Esophagus squamous epithelium (tissue), 5 donors: Measurements from ENCODE around the gene TOGARAM2. TPM values are rescaled to one million over a fixed set of nuclear protein-coding genes. Genes with fewer than 3 reads are reported as not detected.

ENCODE experiments used
- DNase-seq: peaks from one replicate; lab custom pipeline; 2025; lab: John Stamatoyannopoulos, UW
- H3K27ac ChIP-seq, 4 donors: fragments of 200-600 bp; sonication (generic); one replicate each; pipeline ENCODE4 v1.5.1; 2016 to 2019; ENCODE audit warnings: mild to moderate bottlenecking in 1 of 4
- H3K27me3 ChIP-seq, 4 donors: fragments of 200-600 bp; sonication (generic); 1 replicate in 3 of 4; 2 replicates in 1 of 4; pipeline versions ENCODE4 v1.5.1 to v1.6.0; 2017 to 2021; ENCODE audit warnings: antibody characterized with exemption in 1 of 4
- H3K36me3 ChIP-seq, 3 donors: fragments of 200-600 bp; sonication (generic); one replicate each; pipeline ENCODE4 v1.5.1; 2016 to 2019
- H3K4me1 ChIP-seq, 3 donors: fragments of 200-600 bp; sonication (generic); one replicate each; pipeline ENCODE4 v1.5.1; 2017 to 2019
- H3K4me3 ChIP-seq, 4 donors: fragments of 200-600 bp; sonication (generic); 1 replicate in 3 of 4; 2 replicates in 1 of 4; pipeline ENCODE4 v1.5.1; 2016 to 2019; ENCODE audit warnings: mild to moderate bottlenecking in 2 of 4, moderate library complexity in 1 of 4
- H3K9me3 ChIP-seq, 3 donors: fragments of 200-600 bp; sonication (generic); one replicate each; pipeline ENCODE4 v1.5.1; 2016 to 2019
- POLR2A ChIP-seq, 4 donors: fragments of 450-650 bp; IDR thresholded peaks; one replicate each; pipeline ENCODE4 v1.6.1; 2017; ENCODE audit warnings: antibody characterized with exemption in 4 of 4, mild to moderate bottlenecking in 4 of 4, moderate library complexity in 3 of 4
- whole genome bisulfite sequencing, 2 donors: methylation state at CpG; one replicate each; pipeline ENCODE4 v1.1.5; 2018; 5-methylcytosine and 5-hydroxymethylcytosine counted together
- intact Hi-C: fragments of 100-400 bp; cut with DNase I; formaldehyde crosslinking; loops from one replicate; pipeline ENCODE4 v1.15.0; 2022
- total RNA-seq, 4 donors: library from RNA; depleted of rRNA; stranded (reverse); fragments of >200 nt; gene quantifications; one replicate each; pipeline ENCODE4 v1.1.0, GENCODE V29; 2016
- TF ChIP-seq, protein P1 (sequence below), 6 experiments: fragments of 450-650 bp in 4 of 6; fragments of 200-600 bp in 2 of 6; sonication (generic) in 2 of 6; IDR thresholded peaks; one replicate each; pipeline ENCODE4 v1.5.1; 2016 to 2019; ENCODE audit warnings: antibody characterized with exemption in 6 of 6, mild to moderate bottlenecking in 4 of 6, moderate library complexity in 4 of 6
- donor health status: DM: yes; HTN: yes; CAD: no.

TOGARAM2 gene
- total RNA-seq, 4 donors from 2014 or later = 0.03 to 0.76 (median 0.48) TPM; not detected in 1

GRCh38 chr2:29001806-29002205 lies 20.7 kb downstream of the TOGARAM2 start:
- no peak overlapping the region for H3K4me3 ChIP-seq
- intact Hi-C loops = no loop called here
- H3K27me3 ChIP-seq = no peaks in the 10 kb centered on the region
- TF ChIP-seq, protein P1, sequence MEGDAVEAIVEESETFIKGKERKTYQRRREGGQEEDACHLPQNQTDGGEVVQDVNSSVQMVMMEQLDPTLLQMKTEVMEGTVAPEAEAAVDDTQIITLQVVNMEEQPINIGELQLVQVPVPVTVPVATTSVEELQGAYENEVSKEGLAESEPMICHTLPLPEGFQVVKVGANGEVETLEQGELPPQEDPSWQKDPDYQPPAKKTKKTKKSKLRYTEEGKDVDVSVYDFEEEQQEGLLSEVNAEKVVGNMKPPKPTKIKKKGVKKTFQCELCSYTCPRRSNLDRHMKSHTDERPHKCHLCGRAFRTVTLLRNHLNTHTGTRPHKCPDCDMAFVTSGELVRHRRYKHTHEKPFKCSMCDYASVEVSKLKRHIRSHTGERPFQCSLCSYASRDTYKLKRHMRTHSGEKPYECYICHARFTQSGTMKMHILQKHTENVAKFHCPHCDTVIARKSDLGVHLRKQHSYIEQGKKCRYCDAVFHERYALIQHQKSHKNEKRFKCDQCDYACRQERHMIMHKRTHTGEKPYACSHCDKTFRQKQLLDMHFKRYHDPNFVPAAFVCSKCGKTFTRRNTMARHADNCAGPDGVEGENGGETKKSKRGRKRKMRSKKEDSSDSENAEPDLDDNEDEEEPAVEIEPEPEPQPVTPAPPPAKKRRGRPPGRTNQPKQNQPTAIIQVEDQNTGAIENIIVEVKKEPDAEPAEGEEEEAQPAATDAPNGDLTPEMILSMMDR (IDR thresholded peaks at IDR 0.05) = no peak
- no peak for TF ChIP-seq POLR2A (IDR thresholded peaks at IDR 0.05)
- 85 to 92% methylated on average over 2 to 4 of the region's 4 CpGs for WGBS, 2 donors
- H3K27ac ChIP-seq = no peak overlapping the region
- no peak for DNase-seq
- H3K9me3 ChIP-seq = no peaks in the 10 kb centered on the region
- no peaks in the 10 kb centered on the region for H3K4me1 ChIP-seq
- no peaks in the 10 kb centered on the region for H3K36me3 ChIP-seq

DNA sequence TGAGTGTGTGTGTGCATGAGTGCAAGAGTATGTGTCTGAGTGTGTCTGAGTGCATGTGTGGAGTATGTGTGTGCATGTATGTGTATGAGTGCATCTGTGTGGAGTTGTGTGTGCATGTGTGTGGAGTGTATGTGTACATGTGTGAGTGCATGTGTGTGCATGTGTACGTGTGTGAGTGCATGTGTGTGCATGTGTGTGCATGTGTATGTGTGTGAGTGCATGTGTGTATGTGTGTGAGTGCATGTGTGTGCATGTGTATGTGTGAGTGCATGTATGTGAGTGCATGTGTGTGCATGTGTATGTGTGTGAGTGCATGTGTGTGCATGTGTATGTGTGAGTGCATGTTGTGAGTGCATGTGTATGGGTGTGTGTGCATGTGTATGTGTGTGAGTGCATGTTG lies 23.7 kb downstream of the TOGARAM2 start:
- intact Hi-C loops = no loop called here
- Histone ChIP-seq H3K4me3 (no peak overlapping the region), H3K4me1 (no peaks in the 10 kb centered on the region), H3K27ac (no peak overlapping the region), H3K27me3 (no peaks in the 10 kb centered on the region), H3K36me3 (no peaks in the 10 kb centered on the region), H3K9me3 (no peaks in the 10 kb centered on the region)
- no peak for DNase-seq
- WGBS, 2 donors = 0 to 9% methylated on average over 1 of the region's 1 CpG
- no peak for TF ChIP-seq POLR2A (IDR thresholded peaks at IDR 0.05)
- TF ChIP-seq, protein P1 (IDR thresholded peaks at IDR 0.05) = no peak

DNA sequence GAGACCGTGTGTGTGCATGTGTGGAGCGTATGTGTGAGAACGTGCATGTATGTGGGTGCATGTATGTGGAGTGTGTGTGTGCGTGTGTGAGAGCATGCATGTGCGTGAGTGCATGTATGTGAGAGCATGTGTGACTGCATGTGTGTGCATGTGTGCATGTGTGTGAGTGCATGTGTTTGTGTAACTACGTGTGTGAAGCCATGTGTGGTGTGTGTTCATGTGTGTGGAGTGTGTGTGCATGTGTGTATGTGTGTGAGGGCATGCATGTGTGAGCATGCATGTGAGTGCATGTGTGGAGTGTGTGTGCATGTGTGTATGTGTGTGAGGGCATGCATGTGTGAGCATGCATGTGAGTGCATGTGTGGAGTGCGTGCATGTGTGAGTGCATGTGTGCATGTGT lies 24.2 kb downstream of the TOGARAM2 start:
- intact Hi-C loops = no loop called here

DNA sequence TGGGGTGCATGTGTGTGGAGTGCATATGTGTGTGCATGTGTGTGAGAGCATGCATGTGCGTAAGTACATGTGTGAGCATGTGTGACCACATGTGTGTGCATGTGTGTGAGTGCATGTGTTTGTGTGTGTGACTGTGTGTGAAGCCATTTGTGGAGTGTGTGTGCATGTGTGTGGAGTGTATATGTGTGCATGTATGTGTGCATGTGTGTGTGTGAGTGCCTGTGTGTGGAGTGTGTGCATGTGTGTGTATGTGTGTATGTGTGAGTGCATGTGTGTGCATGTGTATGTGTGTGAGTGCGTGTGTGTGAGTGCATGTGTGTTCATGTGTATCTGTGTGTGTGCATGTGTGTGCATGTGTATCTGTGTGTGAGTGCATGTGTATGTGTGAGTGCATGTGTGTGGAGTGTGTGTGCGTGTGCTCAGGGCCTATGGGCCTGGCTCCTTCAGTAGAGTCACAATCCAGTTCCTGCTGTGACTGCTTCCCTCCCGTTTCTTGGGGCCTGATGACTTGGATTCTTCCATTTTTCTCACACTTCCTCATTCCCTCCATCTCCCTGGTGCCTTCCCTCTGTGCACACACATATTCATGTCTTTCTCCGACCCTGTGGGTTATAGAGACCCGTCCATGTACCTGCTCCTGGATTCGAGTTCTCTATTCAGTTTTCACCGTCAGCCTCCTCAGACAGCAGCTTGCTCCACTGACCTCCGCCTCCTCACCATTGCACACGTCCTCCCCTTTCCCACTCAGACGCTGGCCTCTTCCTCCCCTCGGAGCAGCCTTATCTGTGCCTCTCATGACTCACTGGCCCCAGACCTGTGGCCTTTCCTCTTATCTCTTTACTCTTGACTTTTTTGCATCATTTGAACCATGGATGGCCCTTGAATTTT lies 25.2 kb downstream of the TOGARAM2 start:
- H3K4me1 ChIP-seq = peaks cover 0 to 13% (median 8%) of the 10 kb centered on the region in 3 donors
- intact Hi-C loops = no loop called here
- no peak overlapping the region for H3K4me3 ChIP-seq
- H3K36me3 ChIP-seq = no peaks in the 10 kb centered on the region
- H3K27me3 ChIP-seq = no peaks in the 10 kb centered on the region
- 67 to 68% methylated on average over 12 of the region's 12 CpGs for WGBS, 2 donors
- TF ChIP-seq POLR2A (IDR thresholded peaks at IDR 0.05) = no peak
- TF ChIP-seq, protein P1 (IDR thresholded peaks at IDR 0.05) = no peak
- no peak overlapping the region for H3K27ac ChIP-seq
- no peaks in the 10 kb centered on the region for H3K9me3 ChIP-seq
- no peak for DNase-seq

More for the DNA sequence above, 24.2 kb downstream of the TOGARAM2 start:
- Histone ChIP-seq H3K4me1 (peaks cover 0 to 3% (median 0%) of the 10 kb centered on the region in 3 donors), H3K9me3 (no peaks in the 10 kb centered on the region), H3K4me3 (no peak overlapping the region), H3K36me3 (no peaks in the 10 kb centered on the region), H3K27me3 (no peaks in the 10 kb centered on the region), H3K27ac (no peak overlapping the region)
- TF ChIP-seq POLR2A (IDR thresholded peaks at IDR 0.05) = no peak
- TF ChIP-seq, protein P1 (IDR thresholded peaks at IDR 0.05) = no peak
- no peak for DNase-seq
- 71 to 73% methylated on average over 7 of the region's 7 CpGs for whole genome bisulfite sequencing, 2 donors

- no peak overlapping the region for H3K27ac ChIP-seq
- intact Hi-C loops = no loop called here
- H3K36me3 ChIP-seq = no peaks in the 10 kb centered on the region
- no peak overlapping the region for H3K4me3 ChIP-seq
- whole genome bisulfite sequencing, 2 donors = 85 to 91% methylated on average over 2 of the region's 2 CpGs
- no peaks in the 10 kb centered on the region for H3K27me3 ChIP-seq
- no peaks in the 10 kb centered on the region for H3K9me3 ChIP-seq
- H3K4me1 ChIP-seq = peaks cover 0 to 19% (median 14%) of the 10 kb centered on the region in 3 donors
- TF ChIP-seq, protein P1 (IDR thresholded peaks at IDR 0.05) = no peak
- no peak for TF ChIP-seq POLR2A (IDR thresholded peaks at IDR 0.05)
- no peak for DNase-seq
These were observed 25.8 kb downstream of the TOGARAM2 start for GRCh38 chr2:29006980-29007301.
